ENCODE measurements around the gene DUSP2.

DUSP2 gene

GRCh38 chr2:96115631-96116423, 29.4 kb downstream of the DUSP2 start:
- in situ Hi-C loops (cut with HindIII; ENCODE audit: low sequenced_read_pairs) = no loop called here

GRCh38 chr2:96114903-96115581, 30.2 kb downstream of the DUSP2 start:
- in situ Hi-C loops (cut with HindIII; ENCODE audit: low sequenced_read_pairs) = no loop called here

GRCh38 chr2:96114546-96114902, 30.7 kb downstream of the DUSP2 start:
- in situ Hi-C loops (cut with HindIII; ENCODE audit: low sequenced_read_pairs) = no loop called here

GRCh38 chr2:96113951-96114350, 31.3 kb downstream of the DUSP2 start:
- in situ Hi-C loops (cut with HindIII; ENCODE audit: low sequenced_read_pairs) = no loop called here

- in situ Hi-C loops (cut with HindIII; ENCODE audit: low sequenced_read_pairs) = no loop called here
Measured at GRCh38 chr2:96113367-96113677, 31.9 kb downstream of the DUSP2 start.

GRCh38 chr2:96112501-96113366, 32.5 kb downstream of the DUSP2 start:
- in situ Hi-C loops (cut with HindIII; ENCODE audit: low sequenced_read_pairs) = no loop called here

GRCh38 chr2:96111823-96112500, 33.3 kb downstream of the DUSP2 start:
- in situ Hi-C loops (cut with HindIII; ENCODE audit: low sequenced_read_pairs) = no loop called here

- in situ Hi-C loops (cut with HindIII; ENCODE audit: low sequenced_read_pairs) = no loop called here
Measured at GRCh38 chr2:96111257-96111640, 34.0 kb downstream of the DUSP2 start.

- in situ Hi-C loops (cut with HindIII; ENCODE audit: low sequenced_read_pairs) = no loop called here
Measured at GRCh38 chr2:96110621-96111256, 34.5 kb downstream of the DUSP2 start.

GRCh38 chr2:96109931-96110511, 35.2 kb downstream of the DUSP2 start:
- in situ Hi-C loops (cut with HindIII; ENCODE audit: low sequenced_read_pairs) = no loop called here

GRCh38 chr2:96109361-96109680, 35.9 kb downstream of the DUSP2 start:
- in situ Hi-C loops (cut with HindIII; ENCODE audit: low sequenced_read_pairs) = no loop called here

- in situ Hi-C loops (cut with HindIII; ENCODE audit: low sequenced_read_pairs) = no loop called here
Measured at GRCh38 chr2:96108541-96109360, 36.5 kb downstream of the DUSP2 start.

GRCh38 chr2:96108151-96108540, 37.1 kb downstream of the DUSP2 start:
- in situ Hi-C loops (cut with HindIII; ENCODE audit: low sequenced_read_pairs) = no loop called here

GRCh38 chr2:96107708-96108065, 37.6 kb downstream of the DUSP2 start:
- in situ Hi-C loops (cut with HindIII; ENCODE audit: low sequenced_read_pairs) = no loop called here

GRCh38 chr2:96106991-96107707, 38.1 kb downstream of the DUSP2 start:
- in situ Hi-C loops (cut with HindIII; ENCODE audit: low sequenced_read_pairs) = no loop called here

- in situ Hi-C loops (cut with HindIII; ENCODE audit: low sequenced_read_pairs) = no loop called here
Measured at GRCh38 chr2:96105994-96106715, 39.1 kb downstream of the DUSP2 start.

- in situ Hi-C loops (cut with HindIII; ENCODE audit: low sequenced_read_pairs) = no loop called here
Measured at GRCh38 chr2:96105152-96105915, 39.9 kb downstream of the DUSP2 start.

- in situ Hi-C loops (cut with HindIII; ENCODE audit: low sequenced_read_pairs) = no loop called here
Measured at GRCh38 chr2:96104487-96104861, 40.8 kb downstream of the DUSP2 start.

Measured in DLD1 (cell line).